Stimulated activated effector memory CD8-positive, alpha-beta T cell treated with anti-CD3 and anti-CD28 coated beads, Interleukin-12 subunit alpha, Interleukin-12 subunit beta, amount 100 ng/mL, for 72 hours (primary cell): ENCODE results near the gene VWCE.
"Not testable (repeated sequence)": the region's sequence is repeated elsewhere in the genome, so short reads cannot be mapped to it uniquely, and the experiment has no call there.

Source experiments
- ATAC-seq: fragments of 150-1000 bp; cut with Tn5 transposase; 2 replicates; pipeline ENCODE4 v1.10.0; 2021
- DNase-seq, 2 donors: peaks; one replicate each; pipeline ENCODE4 v3.0.0; 2021 to 2022; ENCODE audit warnings: low spot score in 2 of 2
- H3K27ac Mint-ChIP-seq: one replicate; pipeline ENCODE4 v1.8.0; 2022; ENCODE audit warnings: mild to moderate bottlenecking, mixed read lengths
- H3K36me3 Mint-ChIP-seq: one replicate; pipeline ENCODE4 v1.8.0; 2022; ENCODE audit warnings: mild to moderate bottlenecking, mixed read lengths
- H3K4me1 Mint-ChIP-seq: one replicate; pipeline ENCODE4 v1.8.0; 2022; ENCODE audit warnings: mixed read lengths
- H3K4me3 Mint-ChIP-seq: one replicate; pipeline ENCODE4 v1.8.0; 2022; ENCODE audit warnings: mild to moderate bottlenecking, mixed read lengths
- H3K9me3 Mint-ChIP-seq: one replicate; pipeline ENCODE4 v1.8.0; 2022; ENCODE audit warnings: mixed read lengths

VWCE gene

GRCh38 chr11:61256710-61257482, 38.2 kb downstream of the VWCE start:
- Mint-ChIP-seq H3K4me1 (peaks cover 7% of the 10 kb centered on the region), H3K4me3 (no peak overlapping the region), H3K9me3 (no peaks in the 10 kb centered on the region), H3K36me3 (no peaks in the 10 kb centered on the region), H3K27ac (no peak overlapping the region)
- DNase-seq = no peak
- no peak for ATAC-seq

DNA sequence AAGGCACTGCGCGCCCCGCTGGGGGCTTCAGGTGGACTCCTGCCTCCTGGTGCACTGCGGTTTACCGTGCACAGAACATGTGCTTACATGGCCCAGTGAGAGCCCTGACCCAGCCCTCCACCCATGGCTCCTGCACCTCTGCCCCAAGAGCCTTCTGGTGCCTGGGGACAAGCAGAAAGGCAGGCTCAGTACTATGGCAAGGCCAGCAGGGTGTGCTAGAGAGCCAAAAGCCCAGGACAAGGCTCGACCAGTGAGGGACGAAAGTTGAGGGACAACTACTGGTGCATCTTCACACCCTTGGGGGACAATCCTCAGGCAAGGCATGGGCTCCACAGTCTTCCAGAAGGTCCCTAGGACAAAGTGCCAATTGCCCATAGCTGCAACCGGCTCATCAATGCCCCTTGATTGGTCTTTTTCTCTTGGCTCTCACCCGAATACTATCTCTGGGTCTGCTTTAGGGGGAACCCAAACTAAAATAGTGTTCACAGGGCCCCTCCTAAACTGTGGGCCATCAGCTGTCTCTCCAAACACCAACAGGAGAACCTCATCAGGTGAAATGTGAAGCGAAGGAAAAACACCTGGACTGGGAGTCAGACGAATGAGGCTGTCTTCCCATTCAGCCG, 40.6 kb downstream of the VWCE start:
- DNase-seq = peak; percentile 57 to 86
- peak; percentile 84 for ATAC-seq
- H3K4me3 Mint-ChIP-seq = no peak overlapping the region
- H3K4me1 Mint-ChIP-seq = peaks cover 7% of the 10 kb centered on the region
- no peaks in the 10 kb centered on the region for H3K9me3 Mint-ChIP-seq
- no peak overlapping the region for H3K27ac Mint-ChIP-seq
- H3K36me3 Mint-ChIP-seq = no peaks in the 10 kb centered on the region

DNA sequence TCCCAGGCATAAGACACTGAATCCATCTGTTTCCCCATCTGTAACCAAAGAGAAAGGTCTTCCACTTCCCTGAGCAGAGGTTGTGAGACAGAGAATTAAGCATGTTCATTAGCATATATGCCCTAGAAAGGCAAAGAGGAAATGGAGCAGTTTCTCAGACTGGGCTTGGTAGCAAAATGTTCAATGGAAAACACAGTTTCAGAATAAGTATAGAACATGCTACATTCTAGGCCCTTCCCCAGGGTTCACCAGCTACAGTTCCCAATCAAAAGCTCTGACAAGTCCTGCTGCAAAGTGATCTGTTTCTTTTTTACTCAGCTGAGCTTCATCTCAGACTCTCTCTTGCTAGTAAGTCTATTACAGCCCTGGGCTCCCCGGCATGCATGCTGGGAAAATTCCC, 42.8 kb downstream of the VWCE start:
- not testable (repeated sequence) for ATAC-seq, DNase-seq, H3K9me3 Mint-ChIP-seq, H3K4me3 Mint-ChIP-seq, H3K27ac Mint-ChIP-seq, H3K36me3 Mint-ChIP-seq, H3K4me1 Mint-ChIP-seq

- not testable (repeated sequence) for DNase-seq, H3K4me1 Mint-ChIP-seq, H3K36me3 Mint-ChIP-seq, H3K4me3 Mint-ChIP-seq, H3K9me3 Mint-ChIP-seq, H3K27ac Mint-ChIP-seq, ATAC-seq
Measured at GRCh38 chr11:61250796-61251765, 44.0 kb downstream of the VWCE start.

DNA sequence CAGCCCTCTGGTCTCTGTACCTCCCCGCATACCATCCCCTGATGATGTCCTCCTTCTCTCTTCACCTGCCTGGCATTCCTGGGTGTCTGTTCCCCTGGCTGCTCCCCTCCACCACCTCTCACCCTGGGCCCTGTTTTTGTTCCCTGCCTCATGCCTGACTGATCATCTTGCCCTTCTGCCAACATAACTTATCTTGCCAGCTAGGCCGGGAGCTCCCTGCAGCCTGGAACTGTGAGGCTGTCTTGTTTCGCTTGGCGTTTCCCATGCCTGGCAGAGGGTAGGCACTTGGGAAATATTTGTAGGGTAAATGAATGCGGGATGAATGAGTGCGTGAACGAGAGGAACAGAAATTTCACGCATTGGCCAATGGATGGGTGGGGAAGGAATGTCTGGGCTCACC, 45.9 kb downstream of the VWCE start:
- H3K27ac Mint-ChIP-seq, H3K4me3 Mint-ChIP-seq, H3K9me3 Mint-ChIP-seq, ATAC-seq, H3K36me3 Mint-ChIP-seq, DNase-seq, H3K4me1 Mint-ChIP-seq: not testable (repeated sequence)

- H3K4me1 Mint-ChIP-seq = not testable (repeated sequence)
Measured at GRCh38 chr11:61248071-61248470, 47.0 kb downstream of the VWCE start.

DNA sequence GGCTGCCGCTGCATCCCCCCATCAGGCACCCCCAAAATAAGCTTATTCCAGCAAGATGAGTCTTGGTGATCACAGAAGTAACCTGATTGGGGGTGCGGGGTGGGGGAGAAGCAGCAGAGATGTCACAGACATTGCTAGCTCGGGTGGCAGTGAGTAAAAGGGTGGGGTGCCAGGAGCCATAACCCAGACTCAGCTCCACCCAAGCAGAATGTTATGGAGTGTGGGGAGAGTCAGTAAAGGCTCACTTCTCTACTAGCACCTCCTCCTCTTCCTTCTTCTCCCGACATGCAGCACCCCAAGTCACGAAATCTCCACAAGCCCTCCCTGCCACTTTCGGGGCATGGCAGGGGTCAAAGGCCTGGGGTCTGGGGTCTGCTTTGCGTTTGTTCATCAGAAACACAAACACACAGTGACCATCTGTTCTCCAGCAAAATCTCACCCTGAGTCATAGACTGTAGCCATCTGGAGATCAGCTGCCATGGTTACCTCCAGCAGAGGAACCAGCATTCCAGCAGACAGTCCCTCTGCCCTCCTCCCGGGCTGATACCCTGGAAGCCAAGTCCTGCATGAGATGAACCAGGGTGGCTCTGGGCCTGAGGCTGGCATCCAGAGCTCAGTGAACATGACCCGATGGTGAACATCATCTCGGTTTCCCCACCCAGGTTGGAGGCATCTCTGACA, 49.7 kb downstream of the VWCE start:
- H3K36me3 Mint-ChIP-seq, DNase-seq, H3K4me3 Mint-ChIP-seq, H3K4me1 Mint-ChIP-seq, ATAC-seq, H3K27ac Mint-ChIP-seq, H3K9me3 Mint-ChIP-seq: not testable (repeated sequence)

More at GRCh38 chr11:61248071-61248470, 47.0 kb downstream of the VWCE start:
- not testable (repeated sequence) for H3K27ac Mint-ChIP-seq, H3K4me3 Mint-ChIP-seq, DNase-seq, H3K36me3 Mint-ChIP-seq, ATAC-seq, H3K9me3 Mint-ChIP-seq

- not testable (repeated sequence) for ATAC-seq, H3K36me3 Mint-ChIP-seq, H3K27ac Mint-ChIP-seq, H3K4me1 Mint-ChIP-seq, H3K9me3 Mint-ChIP-seq, H3K4me3 Mint-ChIP-seq, DNase-seq
Measured at GRCh38 chr11:61241526-61241925, 53.6 kb downstream of the VWCE start.

GRCh38 chr11:61240875-61241274, 54.2 kb downstream of the VWCE start, which contains the start of gene PGA5:
TSS of gene PGA5 (plus strand) at chr11:61241175. CDS start at chr11:61241227, 52 bp downstream.
- H3K4me1 Mint-ChIP-seq, ATAC-seq, DNase-seq, H3K27ac Mint-ChIP-seq, H3K36me3 Mint-ChIP-seq, H3K9me3 Mint-ChIP-seq, H3K4me3 Mint-ChIP-seq: not testable (repeated sequence)

DNA sequence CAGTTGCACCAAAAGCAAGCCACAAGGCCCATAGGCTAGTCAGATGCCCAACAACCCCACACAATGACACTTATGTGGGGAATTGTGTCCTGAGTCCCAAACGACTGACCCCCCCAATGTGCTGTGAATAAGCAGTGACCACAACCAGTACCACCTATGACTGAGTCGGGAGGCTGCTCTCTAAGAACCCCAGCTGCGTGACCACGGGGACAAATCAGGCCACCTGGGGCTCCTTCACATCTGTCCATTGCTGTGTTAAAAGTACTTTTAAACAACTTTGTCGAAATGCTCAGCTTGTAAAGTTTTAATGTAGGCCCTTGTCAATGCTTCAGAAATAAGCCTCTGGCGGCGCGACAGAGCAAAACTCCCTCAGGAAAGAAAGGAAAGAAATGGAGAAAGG, 54.8 kb downstream of the VWCE start:
- not testable (repeated sequence) for H3K36me3 Mint-ChIP-seq, H3K9me3 Mint-ChIP-seq, ATAC-seq, H3K4me3 Mint-ChIP-seq, DNase-seq, H3K4me1 Mint-ChIP-seq, H3K27ac Mint-ChIP-seq

DNA sequence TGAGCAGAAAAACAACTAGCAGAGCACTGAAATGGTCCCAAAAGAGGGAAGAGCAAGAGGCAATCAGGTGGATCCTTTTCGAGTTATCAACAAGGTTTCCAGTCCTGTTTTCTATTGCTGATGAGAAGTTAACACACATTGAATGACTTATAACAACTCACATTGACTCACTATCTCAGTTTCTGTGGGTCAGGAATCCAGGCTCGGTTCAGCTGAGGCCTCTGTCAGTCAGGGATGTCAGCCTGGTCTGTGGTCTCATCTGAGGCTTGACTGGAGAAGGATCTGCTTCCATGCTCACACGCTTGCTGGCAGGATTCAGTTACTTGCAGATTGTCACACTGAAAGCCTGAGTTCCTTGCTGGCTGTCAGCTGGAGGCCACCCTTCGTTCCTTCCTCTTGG, 58.0 kb downstream of the VWCE start:
- H3K27ac Mint-ChIP-seq, H3K4me3 Mint-ChIP-seq, H3K9me3 Mint-ChIP-seq, DNase-seq, H3K36me3 Mint-ChIP-seq, H3K4me1 Mint-ChIP-seq: not testable (repeated sequence)
- peak; percentile 57 for ATAC-seq

- not testable (repeated sequence) for H3K4me1 Mint-ChIP-seq, H3K27ac Mint-ChIP-seq
Measured at GRCh38 chr11:61232548-61233145, 62.5 kb downstream of the VWCE start.

DNA sequence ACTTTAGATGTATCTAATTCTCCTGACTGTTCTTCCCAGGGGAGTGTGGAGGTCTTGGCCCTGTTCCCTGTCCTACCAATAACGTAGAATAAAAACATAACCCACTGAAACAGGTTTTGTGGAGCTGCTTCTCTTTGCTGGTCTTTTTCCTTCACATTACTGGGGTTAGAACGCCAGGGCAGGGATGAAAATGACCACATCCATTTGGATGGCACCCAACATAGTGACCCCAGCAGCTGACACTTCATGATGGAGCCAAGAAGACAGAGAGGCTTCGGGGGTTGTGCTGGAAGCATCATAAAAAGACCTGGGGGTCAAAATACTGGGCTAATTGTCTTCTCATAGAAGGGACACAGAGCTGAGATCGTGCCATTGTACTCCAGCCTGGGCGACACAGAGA, 63.5 kb downstream of the VWCE start:
- not testable (repeated sequence) for H3K4me3 Mint-ChIP-seq, ATAC-seq, H3K27ac Mint-ChIP-seq, H3K9me3 Mint-ChIP-seq, H3K4me1 Mint-ChIP-seq, DNase-seq, H3K36me3 Mint-ChIP-seq

More at GRCh38 chr11:61232548-61233145, 62.5 kb downstream of the VWCE start:
- not testable (repeated sequence) for H3K36me3 Mint-ChIP-seq, ATAC-seq, H3K4me3 Mint-ChIP-seq, H3K9me3 Mint-ChIP-seq, DNase-seq

DNA sequence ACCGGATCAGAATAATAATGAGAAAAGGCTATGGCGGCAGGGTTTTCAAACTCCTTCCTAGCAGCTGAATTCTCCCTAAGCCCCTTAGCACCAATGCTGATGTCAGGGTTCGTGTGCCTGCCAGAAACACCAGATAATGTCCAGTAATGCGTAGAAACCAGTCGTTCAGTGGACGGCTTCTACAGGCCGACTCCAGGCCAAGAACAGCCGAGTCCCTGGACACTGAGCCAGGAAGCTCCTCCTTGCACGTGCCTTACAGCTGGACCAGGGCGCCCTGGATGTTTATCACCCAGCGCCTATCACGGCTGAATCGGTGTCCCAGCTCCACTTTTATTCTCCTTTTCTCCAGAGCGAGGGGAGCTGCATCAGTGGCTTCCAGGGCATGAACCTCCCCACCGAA, 64.1 kb downstream of the VWCE start:
- not testable (repeated sequence) for H3K4me1 Mint-ChIP-seq, ATAC-seq, H3K27ac Mint-ChIP-seq, H3K9me3 Mint-ChIP-seq, H3K36me3 Mint-ChIP-seq, DNase-seq, H3K4me3 Mint-ChIP-seq
